Measurements from ENCODE around the gene ZFYVE27.
A peak's percentile ranks its signal among the peaks of the same experiment; 100 is the strongest.
"Not testable (repeated sequence)": the region's sequence is repeated elsewhere in the genome, so short reads cannot be mapped to it uniquely, and the experiment has no call there.

Gene ZFYVE27, protein sequence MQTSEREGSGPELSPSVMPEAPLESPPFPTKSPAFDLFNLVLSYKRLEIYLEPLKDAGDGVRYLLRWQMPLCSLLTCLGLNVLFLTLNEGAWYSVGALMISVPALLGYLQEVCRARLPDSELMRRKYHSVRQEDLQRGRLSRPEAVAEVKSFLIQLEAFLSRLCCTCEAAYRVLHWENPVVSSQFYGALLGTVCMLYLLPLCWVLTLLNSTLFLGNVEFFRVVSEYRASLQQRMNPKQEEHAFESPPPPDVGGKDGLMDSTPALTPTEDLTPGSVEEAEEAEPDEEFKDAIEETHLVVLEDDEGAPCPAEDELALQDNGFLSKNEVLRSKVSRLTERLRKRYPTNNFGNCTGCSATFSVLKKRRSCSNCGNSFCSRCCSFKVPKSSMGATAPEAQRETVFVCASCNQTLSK

DNA sequence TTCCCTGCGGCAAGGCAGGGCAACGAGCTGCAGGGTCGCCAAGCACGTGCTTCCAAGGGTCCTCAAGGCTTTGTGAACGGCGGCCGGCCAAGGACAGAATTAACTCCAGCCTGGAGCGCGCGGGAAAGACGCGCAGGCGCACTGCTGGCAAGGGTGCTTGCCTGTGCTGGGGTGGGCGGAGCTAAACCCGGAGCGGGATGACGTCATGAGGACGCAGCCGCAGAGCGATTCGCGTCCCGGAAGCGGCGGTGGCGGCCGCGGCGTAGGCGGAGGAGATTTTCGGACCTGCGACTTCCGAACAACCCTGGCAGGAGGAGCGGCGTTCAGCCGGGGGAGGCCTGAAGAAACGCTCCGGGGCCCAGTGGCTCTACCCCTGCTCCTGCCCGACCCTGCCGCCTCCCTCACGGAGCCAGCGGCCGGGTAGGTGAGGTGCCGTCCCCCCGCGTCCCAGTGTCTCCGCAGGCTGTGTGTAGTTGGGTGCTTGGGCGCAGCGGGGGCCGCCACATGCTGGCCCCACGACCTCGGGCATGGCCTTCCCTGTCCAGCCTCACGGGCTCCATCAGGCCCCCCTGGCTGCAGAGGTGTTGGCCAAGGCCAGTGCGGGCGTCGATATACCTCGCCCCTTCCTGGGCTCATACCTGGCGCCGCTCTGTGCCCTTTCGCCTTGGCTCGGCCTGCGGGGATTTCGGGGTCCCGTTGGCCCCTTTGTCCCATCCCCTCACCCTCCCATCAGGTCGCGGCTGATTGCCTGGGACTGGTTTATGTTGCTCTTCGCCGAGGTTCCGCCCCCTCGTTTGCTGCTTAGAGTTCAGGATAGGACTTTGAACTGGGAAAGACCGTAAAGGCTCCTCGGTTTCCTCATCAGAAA lies at the start of gene ZFYVE27:
Gene ZFYVE27 (plus strand): TSS at position 227 of the 868 bp plus-strand sequence. CDS start 1,350 bp downstream, outside the sequence.
- TF ChIP-seq CTCF (IDR thresholded peaks at IDR 0.05; ENCODE audit: insufficient read depth, low read depth, low read length, missing control alignments) = no peak
- peak; percentile 96 for DNase-seq (ENCODE audit: low read depth)
- H3K4me3 ChIP-seq (ENCODE audit: low read length) = peak within 1 kb of the TSS; percentile 94

DNA sequence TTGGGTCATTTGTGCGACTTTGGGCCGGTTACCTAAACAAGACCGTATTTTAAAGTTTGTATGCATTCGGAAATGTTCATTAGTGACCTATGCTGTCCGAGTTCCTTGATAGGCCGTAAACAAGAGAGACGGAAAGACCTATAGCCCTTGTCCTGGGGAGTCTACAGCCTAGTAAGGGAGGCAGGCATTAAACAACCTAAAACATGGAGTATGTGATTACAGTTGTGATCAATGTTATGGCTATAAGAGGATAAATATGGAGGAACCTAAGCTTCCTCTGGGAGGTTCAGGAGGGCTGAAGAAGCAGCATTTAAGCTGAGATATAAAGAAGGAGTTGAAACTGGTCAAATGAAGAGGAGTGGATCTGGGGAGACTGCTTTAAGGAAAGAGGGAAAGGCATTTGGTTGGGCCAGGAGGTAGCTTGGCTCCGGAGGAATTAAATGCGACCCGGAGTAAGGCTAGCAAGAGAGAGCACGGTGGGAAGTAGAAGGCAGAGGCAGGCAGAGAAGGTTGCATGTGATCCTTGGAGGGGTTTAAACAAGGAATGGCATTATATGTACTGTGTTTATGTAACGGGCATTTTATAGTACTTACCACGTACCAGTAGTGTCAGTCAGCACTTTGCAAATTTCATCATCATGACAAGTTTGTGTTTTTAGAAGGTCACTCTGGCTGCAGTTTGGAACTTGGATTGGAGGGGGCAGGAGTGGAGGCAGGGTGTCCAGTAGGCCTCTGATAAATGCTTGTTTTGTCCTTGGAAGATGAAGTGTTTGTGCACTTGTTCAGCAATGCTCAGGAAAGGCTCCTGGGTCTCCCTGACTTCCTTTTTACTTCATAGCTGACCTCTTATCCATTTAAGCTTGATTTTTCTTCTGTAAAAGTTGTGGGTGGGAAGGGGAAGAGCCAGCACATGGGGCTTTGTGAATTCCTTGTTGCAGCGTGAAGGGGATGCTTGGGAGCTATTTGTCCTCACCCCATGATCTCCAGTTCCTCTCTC lies 48.8 kb upstream of the ZFYVE27 start:
- H3K4me3 ChIP-seq (ENCODE audit: low read length) = no peak overlapping the region
- peak; percentile 58 for DNase-seq (ENCODE audit: low read depth)
- TF ChIP-seq CTCF (IDR thresholded peaks at IDR 0.05; ENCODE audit: insufficient read depth, low read depth, low read length, missing control alignments) = no peak

- DNase-seq (ENCODE audit: low read depth) = peak; percentile 100
- TF ChIP-seq CTCF (IDR thresholded peaks at IDR 0.05; ENCODE audit: insufficient read depth, low read depth, low read length, missing control alignments) = peak; percentile 39
- H3K4me3 ChIP-seq (ENCODE audit: low read length) = no peak overlapping the region
Measured at GRCh38 chr10:97689559-97690020, 47.3 kb upstream of the ZFYVE27 start.

DNA sequence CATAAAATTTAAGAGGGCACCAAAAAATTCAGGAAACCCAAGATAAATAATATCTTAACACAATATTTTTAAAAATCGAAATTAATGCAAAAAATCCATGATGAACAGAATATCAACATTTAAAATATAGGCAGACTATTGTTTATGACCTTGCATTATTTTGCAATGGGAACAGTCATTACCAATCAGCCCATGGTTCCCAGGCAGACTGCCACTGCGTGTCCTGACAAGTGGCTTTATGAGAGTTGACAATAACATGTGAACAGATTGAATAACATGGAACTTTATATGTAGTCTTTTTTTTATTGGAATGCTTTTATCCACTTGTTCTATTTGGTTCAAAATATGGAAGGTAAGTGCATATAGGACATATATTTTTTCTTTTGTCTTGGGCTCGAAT lies 46.8 kb upstream of the ZFYVE27 start:
- no peak overlapping the region for H3K4me3 ChIP-seq (ENCODE audit: low read length)
- peak; percentile 93 for DNase-seq (ENCODE audit: low read depth)
- TF ChIP-seq CTCF (IDR thresholded peaks at IDR 0.05; ENCODE audit: insufficient read depth, low read depth, low read length, missing control alignments) = no peak

DNA sequence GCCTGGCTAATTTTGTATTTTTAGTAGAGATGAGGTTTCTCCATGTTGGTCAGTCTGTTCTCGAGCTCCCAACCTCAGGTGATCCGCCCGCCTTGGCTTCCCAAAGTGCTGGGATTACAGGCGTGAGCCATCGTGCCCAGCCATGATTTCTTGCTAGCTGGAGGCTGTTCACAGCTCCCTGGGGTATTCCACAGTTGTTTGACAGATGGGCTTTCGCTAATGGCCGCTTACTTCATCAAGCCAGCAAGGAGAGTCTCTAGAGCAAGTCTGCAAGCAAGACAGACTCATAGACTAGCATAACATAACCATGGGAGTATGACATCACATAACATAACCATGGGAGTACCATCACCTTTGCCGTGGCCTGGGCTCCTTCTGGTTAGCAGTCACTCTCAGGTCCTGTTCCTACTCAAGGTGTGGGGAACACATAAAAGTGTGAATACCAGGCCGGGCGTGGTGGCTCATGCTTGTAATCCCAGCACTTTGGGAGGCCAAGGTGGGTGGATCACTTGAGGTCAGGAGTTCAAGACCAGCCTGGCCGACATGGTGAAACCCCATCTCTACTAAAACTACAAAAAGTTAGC lies 38.8 kb upstream of the ZFYVE27 start:
- not testable (repeated sequence) for H3K4me3 ChIP-seq (ENCODE audit: low read length); DNase-seq (ENCODE audit: low read depth)

GRCh38 chr10:97701438-97702069 lies 35.4 kb upstream of the ZFYVE27 start:
- peak; percentile 75 for DNase-seq (ENCODE audit: low read depth)
- peak; percentile 98 for TF ChIP-seq CTCF (IDR thresholded peaks at IDR 0.05; ENCODE audit: insufficient read depth, low read depth, low read length, missing control alignments)

More at GRCh38 chr10:97701438-97702069, 35.4 kb upstream of the ZFYVE27 start:
- H3K4me3 ChIP-seq (ENCODE audit: low read length) = no peak overlapping the region
